GM23248 (cell line): Measurements from ENCODE around the gene GSK3A. TPM values are rescaled to one million over a fixed set of nuclear protein-coding genes. Genes with fewer than 3 reads are reported as not detected.

Source experiments
- DNase-seq: peaks from one replicate; pipeline ENCODE4 v3.0.0-alpha.2; 2015
- H2AFZ ChIP-seq: fragments of 200-600 bp; sonication (generic); 2 replicates; pipeline ENCODE4 v1.6.1; 2016; ENCODE audit warnings: antibody characterized with exemption
- H3F3A ChIP-seq: fragments of 200-600 bp; sonication (generic); 2 replicates; pipeline ENCODE4 v1.6.1; 2016; ENCODE audit warnings: mild to moderate bottlenecking, antibody characterized with exemption, mixed run types; ENCODE audit not compliant: insufficient read depth
- H3K27ac ChIP-seq: fragments of 200-600 bp; sonication (generic); 2 replicates; pipeline ENCODE4 v1.5.1; 2016; ENCODE audit warnings: mild to moderate bottlenecking
- H3K27me3 ChIP-seq: fragments of 200-600 bp; sonication (generic); replicated peaks from 2 replicates; pipeline ENCODE4 v1.6.1; 2016; ENCODE audit warnings: mild to moderate bottlenecking; ENCODE audit not compliant: insufficient read depth
- H3K36me3 ChIP-seq: fragments of 200-600 bp; sonication (generic); 2 replicates; pipeline ENCODE4 v1.6.1; 2016; ENCODE audit warnings: low read depth, mild to moderate bottlenecking
- H3K4me1 ChIP-seq: fragments of 200-600 bp; sonication (generic); 2 replicates; pipeline ENCODE4 v1.6.1; 2016; ENCODE audit warnings: mild to moderate bottlenecking; ENCODE audit not compliant: insufficient read depth
- H3K4me2 ChIP-seq: fragments of 200-600 bp; sonication (generic); one replicate; pipeline ENCODE4 v1.6.1; 2016; ENCODE audit warnings: mild to moderate bottlenecking; ENCODE audit not compliant: unreplicated experiment
- H3K4me3 ChIP-seq: fragments of 200-600 bp; sonication (generic); 2 replicates; pipeline ENCODE4 v1.5.1; 2016; ENCODE audit warnings: mild to moderate bottlenecking
- H3K79me2 ChIP-seq: fragments of 200-600 bp; sonication (generic); 2 replicates; pipeline ENCODE4 v1.6.1; 2016; ENCODE audit warnings: mild to moderate bottlenecking; ENCODE audit not compliant: insufficient read depth
- H3K9ac ChIP-seq: fragments of 200-600 bp; sonication (generic); 2 replicates; pipeline ENCODE4 v1.6.1; 2016; ENCODE audit warnings: mild to moderate bottlenecking
- H3K9me2 ChIP-seq: fragments of 200-600 bp; sonication (generic); 2 replicates; pipeline ENCODE4 v1.6.1; 2016; ENCODE audit warnings: mixed run types, mild to moderate bottlenecking, moderate library complexity; ENCODE audit not compliant: insufficient read depth
- H3K9me3 ChIP-seq: fragments of 200-600 bp; sonication (generic); one replicate; pipeline ENCODE4 v1.6.1; 2017; ENCODE audit warnings: low read depth
- H4K20me1 ChIP-seq: fragments of 200-600 bp; sonication (generic); 2 replicates; pipeline ENCODE4 v1.6.0; 2016; ENCODE audit not compliant: insufficient read depth
- EZH2 ChIP-seq: fragments of 200-600 bp; sonication (generic); IDR thresholded peaks from 2 replicates; pipeline ENCODE4 v1.6.1; 2018; ENCODE audit warnings: antibody characterized with exemption, mild to moderate bottlenecking; ENCODE audit not compliant: insufficient read depth, poor library complexity, severe bottlenecking
- EZH2phosphoT487 ChIP-seq: fragments of 200-600 bp; sonication (generic); IDR thresholded peaks from 2 replicates; pipeline ENCODE4 v1.6.1; 2018; ENCODE audit warnings: antibody characterized with exemption, moderate library complexity, mild to moderate bottlenecking, low read depth; ENCODE audit not compliant: insufficient read depth
- WGBS, 2 experiments: methylation state at CpG; one replicate each; pipeline ENCODE4 v1.1.6; 2015 to 2017; ENCODE audit warnings: low lambda C conversion rate in 2 of 2, low coverage in 1 of 2; ENCODE audit errors: missing lambda C conversion rate in 2 of 2; 5-methylcytosine and 5-hydroxymethylcytosine counted together
- in situ Hi-C: fragments of 300-500 bp; cut with MboI; formaldehyde crosslinking; loops from 2 replicates; pipeline ENCODE4 v1.15.0; 2020
- polyA plus RNA-seq: library from polyadenylated mRNA; unstranded; fragments of >200 nt; fragmentation: Nextera tagmentation; extraction: Ambion mirVana; gene quantifications from 2 replicates; pipeline ENCODE4 v1.2.1, GENCODE V29; 2016
- total RNA-seq: library from RNA; depleted of rRNA; stranded (reverse); fragments of >200 nt; shearing (Covaris generic); gene quantifications from 2 replicates; pipeline ENCODE4 v1.2.3, GENCODE V29; 2014

GSK3A gene
- total and polyA plus RNA-seq, 2 experiments from 2014 or later, result 13.0 to 33.4 TPM

GRCh38 chr19:42241279-42241678, 1.1 kb downstream of the GSK3A start:
- H3K4me1 ChIP-seq, result peaks cover 24% of the 10 kb centered on the region
- peak overlapping the region; percentile 89 for H3K9ac ChIP-seq
- H3K79me2 ChIP-seq, result peaks cover 56% of the 10 kb centered on the region
- H3K9me3 ChIP-seq, result no peaks in the 10 kb centered on the region
- H3K27ac ChIP-seq, result no peak overlapping the region
- H3K4me3 ChIP-seq, result peak overlapping the region; percentile 86
- no peaks in the 10 kb centered on the region for H3K9me2 ChIP-seq
- H3K4me2 ChIP-seq, result peak overlapping the region; percentile 85
- H2AFZ ChIP-seq, result no peak overlapping the region
- in situ Hi-C loops, result no loop called here
- H3K36me3 ChIP-seq, result no peaks in the 10 kb centered on the region
- DNase-seq, result no peak
- peaks cover 19% of the 10 kb centered on the region for H3F3A ChIP-seq
- H3K27me3 ChIP-seq, result no peaks in the 10 kb centered on the region
- WGBS, 2 experiments, result 100% methylated on average over 3 of the region's 3 CpGs
- no peak for TF ChIP-seq EZH2phosphoT487
- H4K20me1 ChIP-seq, result no peaks in the 10 kb centered on the region

GRCh38 chr19:42239544-42240220, 2.7 kb downstream of the GSK3A start:
- H4K20me1 ChIP-seq, result no peaks in the 10 kb centered on the region
- no peak overlapping the region for H2AFZ ChIP-seq
- WGBS, 2 experiments, result 91% methylated on average over 10 of the region's 10 CpGs
- H3K27ac ChIP-seq, result no peak overlapping the region
- TF ChIP-seq EZH2 (no peak), EZH2phosphoT487 (no peak)
- 0 out of 2 replicates have a peak, but pooled peaks cover 7% of the 10 kb centered on the region for H3F3A ChIP-seq
- peaks cover 72% of the 10 kb centered on the region for H3K79me2 ChIP-seq
- in situ Hi-C loops, result no loop called here
- H3K4me1 ChIP-seq, result peaks cover 12% of the 10 kb centered on the region
- DNase-seq, result no peak
- no peak overlapping the region for H3K4me2 ChIP-seq
- H3K27me3 ChIP-seq, result no peaks in the 10 kb centered on the region
- no peaks in the 10 kb centered on the region for H3K9me3 ChIP-seq
- no peak overlapping the region for H3K9ac ChIP-seq
- no peak overlapping the region for H3K4me3 ChIP-seq
- H3K36me3 ChIP-seq, result no peaks in the 10 kb centered on the region
- no peaks in the 10 kb centered on the region for H3K9me2 ChIP-seq

DNA sequence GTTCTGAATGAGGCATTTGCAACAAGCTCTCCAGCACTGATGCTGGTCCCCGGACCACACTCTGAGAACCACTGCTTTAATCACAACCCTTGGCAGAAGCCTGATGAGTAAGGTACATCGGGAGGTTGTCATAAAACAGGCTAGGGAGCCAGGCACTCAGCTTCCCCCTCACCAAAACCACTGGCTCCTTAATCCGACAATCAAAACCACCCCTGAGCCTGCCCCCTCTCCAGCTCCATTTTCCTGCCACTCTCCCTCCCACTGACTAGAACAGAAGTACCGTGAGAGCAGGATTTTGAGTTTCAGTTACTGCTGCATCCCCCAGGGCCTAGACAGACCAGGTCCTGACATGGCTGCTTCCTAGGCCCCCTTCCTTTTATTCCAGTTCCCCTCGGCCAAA, 7.2 kb downstream of the GSK3A start:
- in situ Hi-C loops, result no loop called here
- no peaks in the 10 kb centered on the region for H3K9me3 ChIP-seq
- WGBS, 2 experiments, result 86 to 88% methylated on average over 5 of the region's 5 CpGs
- 0 out of 2 replicates have a peak, but pooled peaks cover under 1% of the 10 kb centered on the region for H3K4me1 ChIP-seq
- no peak overlapping the region for H3K9ac ChIP-seq
- H3K9me2 ChIP-seq, result no peaks in the 10 kb centered on the region
- H3K27me3 ChIP-seq, result no peaks in the 10 kb centered on the region
- H3K4me2 ChIP-seq, result no peak overlapping the region
- H3K27ac ChIP-seq, result no peak overlapping the region
- no peak overlapping the region for H3K4me3 ChIP-seq
- no peak overlapping the region for H2AFZ ChIP-seq
- DNase-seq, result no peak
- no peaks in the 10 kb centered on the region for H4K20me1 ChIP-seq
- H3K79me2 ChIP-seq, result peaks cover 79% of the 10 kb centered on the region
- no peak for TF ChIP-seq EZH2
- peaks cover 19% of the 10 kb centered on the region for H3F3A ChIP-seq
- peaks cover 18% of the 10 kb centered on the region; the same call in 1 of the 2 replicates for H3K36me3 ChIP-seq

- DNase-seq, result no peak
- in situ Hi-C loops, result no loop called here
- TF ChIP-seq EZH2, result no peak
- TF ChIP-seq EZH2phosphoT487, result no peak
- Histone ChIP-seq H3K27me3 (no peaks in the 10 kb centered on the region), H3K36me3 (peaks cover 18% of the 10 kb centered on the region; the same call in 1 of the 2 replicates), H4K20me1 (no peaks in the 10 kb centered on the region), H3K9ac (no peak overlapping the region), H3K4me1 (no peaks in the 10 kb centered on the region), H3K79me2 (peaks cover 79% of the 10 kb centered on the region), H2AFZ (no peak overlapping the region), H3K4me2 (no peak overlapping the region), H3K9me2 (no peaks in the 10 kb centered on the region), H3F3A (peaks cover 19% of the 10 kb centered on the region), H3K27ac (no peak overlapping the region), H3K4me3 (no peak overlapping the region), H3K9me3 (no peaks in the 10 kb centered on the region)
- WGBS, 2 experiments, result 90 to 93% methylated on average over 11 of the region's 11 CpGs
These were observed 8.0 kb downstream of the GSK3A start for GRCh38 chr19:42234364-42234763.
